Transverse colon (tissue), 4 donors: ENCODE results near the gene KCNT2.

Experiments used
- CTCF ChIP-seq, 5 experiments: fragments of 200-600 bp in 3 of 5; fragments of 450-650 bp in 2 of 5; sonication (generic) in 3 of 5; IDR thresholded peaks; 1 replicate in 2 of 5; 2 replicates in 3 of 5; pipeline ENCODE4 v1.5.1; 2016 to 2017; ENCODE audit warnings: antibody characterized with exemption in 5 of 5, inconsistent platforms in 3 of 5, mild to moderate bottlenecking in 2 of 5, moderate library complexity in 1 of 5
- POLR2AphosphoS5 ChIP-seq, 3 donors: sonication (generic); formaldehyde crosslinking; IDR thresholded peaks; one replicate each; pipeline ENCODE4 v1.6.1; 2016; ENCODE audit warnings: antibody characterized with exemption in 3 of 3

GRCh38 chr1:196401452-196401833 lies 206.8 kb downstream of the KCNT2 start:
- TF ChIP-seq POLR2AphosphoS5 (IDR thresholded peaks at IDR 0.05) (no peak), CTCF (IDR thresholded peaks at IDR 0.05) (no peak)
